Tongue (tissue), 2 donors: ENCODE results near the gene MAP3K2. TPM values are rescaled to one million over a fixed set of nuclear protein-coding genes. Genes with fewer than 3 reads are reported as not detected.
"Not testable (repeated sequence)": the region's sequence is repeated elsewhere in the genome, so short reads cannot be mapped to it uniquely, and the experiment has no call there.

ENCODE experiments used
- DNase-seq: peaks from one replicate; pipeline ENCODE4 v3.0.0-alpha.2; 2015
- total RNA-seq: library from RNA; depleted of rRNA; stranded (reverse); fragments of >200 nt; gene quantifications from one replicate; pipeline ENCODE4 v1.2.3, GENCODE V29; 2014

Gene MAP3K2
- total RNA-seq, 1 donor from 2014 or later, result 57.7 TPM

DNA sequence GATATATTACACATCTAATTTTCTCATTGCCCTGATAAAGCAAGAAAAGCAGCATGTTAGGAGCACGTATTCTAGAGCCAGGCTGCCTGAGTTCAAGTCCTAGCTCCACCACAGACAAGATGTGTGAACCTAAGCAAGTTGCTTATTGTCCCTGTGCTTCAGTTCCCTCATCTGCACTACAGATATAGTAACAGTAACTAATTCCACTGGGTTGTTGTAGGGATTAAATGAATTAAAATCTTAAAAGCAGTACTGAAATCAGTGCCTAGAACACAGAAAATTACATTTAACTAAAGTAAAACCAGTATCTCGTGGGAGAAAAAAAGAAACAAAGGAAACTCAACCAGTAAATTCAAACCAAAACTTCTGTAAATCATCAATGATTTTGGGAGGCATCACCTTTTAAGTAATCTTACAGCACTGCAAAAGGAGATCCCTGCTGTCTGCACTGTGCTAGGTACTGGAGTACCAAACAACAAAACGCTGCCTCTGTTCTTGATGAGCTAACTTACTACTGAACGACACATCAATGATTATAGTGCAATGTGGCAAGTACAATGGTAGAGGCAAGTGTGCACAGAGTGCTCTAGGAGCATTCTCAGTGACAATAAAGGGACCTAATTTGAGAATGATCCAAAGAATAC lies 7.9 kb downstream of the MAP3K2 start:
- no peak for DNase-seq

DNA sequence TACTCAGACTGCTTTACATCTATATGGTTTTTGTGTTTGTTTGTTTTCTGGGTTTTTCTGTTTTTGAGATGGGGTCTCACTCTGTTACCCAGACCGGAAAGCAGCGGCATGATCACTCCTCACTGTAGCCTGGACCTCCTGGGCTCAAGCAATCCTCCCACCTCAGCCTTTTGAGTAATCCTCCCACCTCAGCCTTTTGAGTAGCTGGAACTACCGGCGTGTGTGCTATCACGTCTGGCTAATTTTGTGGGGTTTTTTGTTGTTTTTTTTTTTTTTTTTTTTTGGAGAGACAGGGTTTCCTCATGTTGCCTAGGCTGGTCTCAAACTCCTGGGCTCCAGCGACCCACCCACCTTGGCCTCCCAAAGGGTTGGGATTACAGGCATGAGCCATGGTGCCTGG lies 9.1 kb downstream of the MAP3K2 start:
- no peak for DNase-seq

DNA sequence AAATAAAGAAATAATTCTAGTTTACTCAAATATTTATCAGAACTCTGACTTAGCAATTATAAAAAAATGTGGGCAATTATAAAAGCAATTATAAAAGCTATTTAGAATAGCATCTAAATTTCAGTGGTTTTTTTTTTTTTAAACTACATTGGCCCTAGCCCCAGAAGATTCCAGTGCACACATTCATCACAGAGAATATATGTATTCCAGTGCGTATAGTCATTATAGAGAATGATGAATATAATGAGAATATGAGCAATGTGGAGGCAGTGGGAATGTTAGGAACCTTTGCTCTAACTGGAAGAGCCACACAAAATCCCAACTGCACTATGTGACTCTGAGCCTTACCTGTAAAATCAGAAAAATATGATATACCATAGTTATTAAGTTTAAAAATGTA lies 10.5 kb downstream of the MAP3K2 start:
- DNase-seq, result no peak

DNA sequence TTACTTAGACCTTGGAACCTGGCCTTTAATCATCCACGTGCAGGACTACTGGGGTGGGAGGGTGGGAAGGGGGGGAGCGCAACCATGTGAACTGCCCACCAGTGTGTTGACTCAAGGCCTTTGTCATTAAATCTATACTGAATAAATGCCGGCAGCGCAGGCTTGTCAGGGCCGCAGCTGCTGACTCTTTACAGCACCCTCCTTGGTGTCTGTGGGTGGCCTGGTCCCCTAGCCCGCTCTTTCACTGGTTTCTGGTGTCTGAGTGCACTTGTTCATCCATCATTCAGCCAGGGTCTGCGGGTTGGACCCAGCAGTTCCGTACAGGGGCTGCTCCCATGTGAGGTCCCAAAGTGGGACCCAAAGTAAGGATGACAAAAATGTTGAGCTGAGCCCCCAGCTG lies 11.5 kb downstream of the MAP3K2 start:
- no peak for DNase-seq

DNA sequence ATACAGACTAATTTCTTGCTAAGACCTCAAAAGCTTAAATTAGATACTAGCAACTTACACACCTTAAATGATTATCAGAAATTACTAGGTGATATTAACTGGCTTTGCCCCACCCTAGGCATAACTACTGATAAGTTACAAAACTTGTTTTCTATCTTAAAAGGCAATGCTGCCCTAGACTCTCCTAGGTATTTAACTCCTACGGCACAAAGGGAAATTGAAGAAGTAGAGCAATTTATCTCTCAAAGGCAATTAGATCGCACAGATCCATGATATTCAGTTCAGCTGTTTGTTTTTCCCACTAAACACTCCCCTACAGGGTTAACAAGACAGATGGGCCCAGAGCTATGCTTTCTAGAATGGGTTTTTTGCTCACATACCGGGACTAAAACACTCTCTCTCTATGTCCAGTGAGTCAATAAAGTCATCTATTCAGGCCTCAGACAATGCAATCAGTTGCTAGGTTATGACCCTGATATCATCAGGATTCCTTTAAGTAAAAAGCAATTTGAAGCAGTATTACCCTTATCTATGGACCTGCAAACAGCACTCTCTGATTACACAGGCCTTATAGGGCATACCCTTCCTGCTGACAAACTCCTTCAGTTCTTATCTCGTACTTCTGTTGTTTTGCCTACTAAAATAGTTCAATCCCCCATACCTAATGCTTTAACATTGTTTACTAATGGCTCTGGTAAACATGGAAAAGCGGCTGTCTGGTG lies 14.3 kb downstream of the MAP3K2 start:
- DNase-seq, result no peak

DNA sequence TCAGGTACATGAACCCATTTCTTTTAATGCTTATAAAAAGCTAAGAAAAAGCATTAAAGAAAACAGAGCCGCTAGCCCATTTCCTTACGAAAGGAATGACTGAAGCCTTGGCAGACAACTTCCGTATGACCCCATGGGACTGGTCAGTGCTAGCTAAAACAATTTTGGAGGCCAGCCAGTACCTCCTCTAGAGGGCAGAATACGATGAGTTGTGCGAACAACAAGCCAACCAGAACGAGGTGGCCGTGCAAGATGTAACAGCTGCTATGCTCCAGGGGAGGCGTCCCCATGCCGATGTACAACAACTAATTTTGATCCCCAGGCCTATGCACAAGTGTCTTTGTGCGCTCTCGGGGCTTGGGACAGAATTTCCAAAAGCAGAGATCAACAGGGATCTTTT lies 16.7 kb downstream of the MAP3K2 start:
- DNase-seq, result peak; percentile 57

DNA sequence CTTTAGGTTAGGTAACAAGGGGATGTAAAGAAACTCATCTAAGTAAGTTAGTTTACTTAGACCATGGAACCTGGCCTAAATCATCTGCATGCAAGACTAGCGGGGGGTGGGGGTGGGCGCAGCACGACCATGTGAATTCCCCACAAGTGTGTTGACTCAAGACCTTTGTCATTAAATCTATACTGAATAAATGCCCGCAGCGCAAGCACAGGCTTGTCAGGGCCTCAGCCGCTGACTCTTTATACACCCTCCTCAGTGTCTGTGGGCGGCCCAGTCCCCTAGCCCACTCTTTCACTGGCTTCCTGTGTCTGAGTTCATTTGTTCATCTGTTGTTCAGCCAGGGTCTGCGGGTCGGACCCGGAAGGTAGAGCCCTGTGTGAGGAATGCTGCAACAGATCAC lies 17.8 kb downstream of the MAP3K2 start:
- no peak for DNase-seq

DNA sequence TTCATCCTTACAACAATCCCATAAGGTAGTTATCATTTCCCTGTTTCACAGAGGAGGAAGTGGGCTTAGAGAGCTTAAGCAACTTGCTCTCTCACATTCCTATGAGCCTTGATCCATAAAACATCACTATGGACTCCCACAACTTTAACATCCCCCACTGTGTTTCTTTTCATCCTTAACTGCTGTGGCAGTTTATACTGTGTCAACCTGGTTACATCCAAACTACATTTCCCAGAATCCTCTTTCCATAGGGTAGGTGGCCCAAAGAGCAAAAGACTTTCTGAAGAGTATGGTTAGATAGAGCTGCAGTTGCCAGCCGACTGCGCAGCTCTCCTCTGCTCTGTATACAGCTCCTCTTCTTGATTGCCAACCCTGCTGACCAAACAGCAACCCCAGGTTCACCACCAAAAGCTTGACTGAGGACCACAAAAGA lies 22.5 kb downstream of the MAP3K2 start:
- no peak for DNase-seq

DNA sequence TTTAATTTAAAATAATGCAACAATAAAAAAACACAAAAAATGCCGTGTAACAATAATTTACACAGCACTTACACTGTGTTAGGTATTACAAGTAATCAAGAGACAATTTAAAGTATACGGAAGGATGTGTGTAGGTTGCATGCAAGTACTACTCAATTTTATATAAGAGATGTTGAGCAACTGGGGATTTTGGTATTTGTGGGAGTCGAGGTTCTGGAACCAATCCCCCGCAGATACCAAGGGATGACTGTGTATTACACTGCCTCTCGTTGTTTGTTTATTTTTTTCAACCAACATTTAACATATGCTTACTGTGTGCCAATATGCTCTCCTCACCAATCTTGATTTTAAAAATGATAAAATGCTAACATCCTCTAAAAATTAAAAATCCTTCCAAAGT lies 24.8 kb downstream of the MAP3K2 start:
- no peak for DNase-seq

DNA sequence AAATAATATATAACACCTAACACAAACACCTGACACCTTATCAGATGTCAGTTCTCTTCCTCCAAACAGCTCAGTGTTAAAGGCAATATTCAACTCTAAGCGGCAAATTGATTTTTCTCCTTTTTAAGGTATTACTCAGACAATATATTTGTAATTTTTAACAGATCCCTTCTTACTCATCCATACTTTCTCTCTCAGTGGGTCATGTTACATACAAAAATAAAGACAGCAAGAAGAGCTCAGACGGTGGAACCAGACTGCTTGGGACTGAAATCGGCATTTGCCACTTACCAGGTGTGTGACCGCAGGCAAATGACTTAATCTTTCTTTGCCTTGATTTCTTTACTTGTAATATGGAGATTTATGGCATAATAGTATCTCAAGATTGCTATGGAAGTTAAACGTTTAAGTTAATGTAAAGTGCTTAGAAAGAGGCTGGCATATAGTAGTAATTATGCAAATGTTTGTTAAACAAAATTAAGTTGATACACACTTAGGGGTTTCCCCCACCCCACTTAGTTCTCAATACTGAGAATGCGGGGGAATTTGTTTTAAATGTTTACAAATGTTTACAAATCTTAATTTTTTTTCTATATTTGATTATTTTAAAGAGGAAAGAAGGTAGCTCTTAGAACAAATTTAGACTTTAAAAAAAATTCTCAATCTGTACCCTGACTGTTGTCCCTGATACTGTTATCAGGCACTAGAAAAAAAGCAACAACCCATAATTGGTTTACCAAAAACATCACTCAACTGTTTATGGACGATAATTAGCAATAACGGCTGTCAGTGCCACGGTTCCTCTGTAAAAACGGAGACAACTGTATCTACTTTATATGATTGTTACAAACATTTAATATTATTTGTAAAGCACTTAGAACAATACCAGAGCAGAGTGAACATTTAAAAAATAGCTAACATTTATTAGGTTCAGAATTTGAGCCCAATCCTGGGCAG lies 25.6 kb downstream of the MAP3K2 start:
- DNase-seq, result no peak

DNA sequence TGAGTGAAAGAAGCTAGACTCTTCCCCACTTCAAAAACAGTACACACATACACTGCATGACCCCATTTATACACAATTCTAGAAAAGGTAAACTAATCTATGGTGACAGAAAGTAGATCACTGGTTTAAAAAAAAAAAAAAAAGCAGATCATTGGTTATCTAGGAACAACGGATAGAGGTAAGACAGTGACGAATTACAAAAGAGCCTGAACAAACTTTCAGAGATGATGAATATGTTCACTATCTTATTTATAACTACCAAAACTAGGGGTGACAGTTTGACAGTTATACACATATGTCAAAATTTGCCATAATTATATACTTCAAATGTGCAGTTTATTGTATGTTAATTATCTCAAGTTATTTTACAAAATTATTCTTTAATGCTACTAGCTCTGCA lies 27.5 kb downstream of the MAP3K2 start:
- no peak for DNase-seq

DNA sequence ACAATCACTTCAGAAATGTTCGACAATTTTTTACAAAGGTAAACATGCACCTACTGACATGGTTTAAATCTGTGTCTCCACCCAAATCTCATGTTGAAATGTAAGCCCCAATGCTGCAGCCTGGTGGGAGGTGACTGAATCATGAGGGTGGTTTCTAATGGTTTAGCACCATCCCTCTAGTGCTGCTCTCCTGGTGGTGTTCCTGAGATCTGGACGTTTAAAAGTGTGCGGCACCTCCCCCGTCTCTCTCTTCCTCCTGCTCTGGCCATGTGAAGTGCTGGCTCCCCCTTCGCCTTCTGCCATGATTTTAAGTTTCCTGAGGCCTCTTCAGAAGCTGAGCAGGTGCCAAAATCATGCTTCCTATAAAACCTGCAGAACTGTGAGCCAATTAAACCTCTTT lies 28.3 kb downstream of the MAP3K2 start:
- DNase-seq, result no peak

DNA sequence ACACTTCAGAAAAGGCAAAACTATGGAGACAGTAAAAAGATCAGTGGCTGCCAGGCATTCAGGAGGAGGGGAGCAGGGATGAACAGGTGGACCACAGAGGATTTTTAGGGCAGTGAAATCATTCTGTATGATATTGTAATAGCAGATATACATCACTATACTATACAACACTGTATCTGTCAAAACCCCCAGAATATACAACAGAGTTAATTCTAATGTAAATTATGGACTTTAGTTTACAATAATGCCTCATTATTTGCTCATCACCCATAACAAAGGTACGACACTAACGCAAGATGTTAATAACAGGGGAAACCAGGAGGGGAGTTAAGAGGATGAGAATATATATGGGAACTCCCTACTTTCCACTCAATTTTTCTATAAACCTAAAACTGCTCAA lies 28.8 kb downstream of the MAP3K2 start:
- DNase-seq, result no peak

DNA sequence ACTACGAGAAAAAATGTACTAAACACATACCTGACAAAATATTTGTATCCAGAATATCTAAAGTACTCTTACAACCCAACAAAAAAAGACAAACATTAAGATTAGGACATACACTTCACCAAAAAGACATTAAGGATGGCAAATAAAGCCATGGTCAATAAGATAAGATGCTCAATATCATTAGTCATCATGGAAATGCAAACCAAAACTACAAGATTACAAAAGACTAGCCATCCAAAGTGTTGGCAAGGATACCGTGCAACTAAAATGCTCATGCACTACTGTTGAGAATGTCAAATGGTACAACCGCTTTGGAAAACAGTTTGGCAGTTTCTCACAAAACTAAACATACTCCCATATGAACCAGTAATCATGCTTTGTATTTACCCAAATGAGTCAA lies 29.7 kb downstream of the MAP3K2 start:
- DNase-seq, result no peak

DNA sequence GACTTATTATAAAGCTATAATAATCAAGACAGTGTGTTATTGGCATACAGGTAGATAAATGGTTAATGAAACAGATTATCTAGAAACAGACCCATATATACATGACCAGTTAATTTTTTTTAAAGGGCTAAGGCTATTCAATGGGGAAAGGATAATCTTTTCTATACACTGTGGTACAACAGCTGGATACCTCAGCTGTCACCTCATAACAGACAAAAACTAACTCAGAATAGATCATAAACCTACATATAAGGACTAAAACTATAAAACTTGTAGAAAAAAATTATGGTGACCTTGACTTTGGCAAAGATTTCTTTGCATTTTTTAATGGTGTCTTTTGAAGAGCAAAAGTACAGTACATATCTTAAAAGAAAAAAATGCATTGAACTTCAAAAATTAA lies 30.2 kb downstream of the MAP3K2 start:
- no peak for DNase-seq

DNA sequence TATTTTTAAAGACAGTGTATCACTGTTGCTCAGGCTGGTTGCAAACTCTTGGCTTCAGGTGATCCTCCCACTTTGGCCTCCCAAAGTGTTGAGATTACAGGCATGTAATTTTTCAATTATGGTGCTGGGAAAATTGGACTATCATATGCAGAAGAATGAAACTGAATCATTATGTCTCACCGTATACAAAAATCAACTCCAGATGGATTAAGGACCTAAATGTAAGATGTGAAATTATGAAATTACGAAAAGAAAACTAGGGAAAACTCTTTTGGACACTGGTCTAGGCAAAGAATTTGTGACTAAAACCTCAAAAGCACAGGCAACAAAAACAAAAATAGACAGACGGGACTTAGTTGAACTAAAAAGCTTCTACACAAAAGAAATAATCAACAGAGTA lies 31.2 kb downstream of the MAP3K2 start:
- no peak for DNase-seq

DNA sequence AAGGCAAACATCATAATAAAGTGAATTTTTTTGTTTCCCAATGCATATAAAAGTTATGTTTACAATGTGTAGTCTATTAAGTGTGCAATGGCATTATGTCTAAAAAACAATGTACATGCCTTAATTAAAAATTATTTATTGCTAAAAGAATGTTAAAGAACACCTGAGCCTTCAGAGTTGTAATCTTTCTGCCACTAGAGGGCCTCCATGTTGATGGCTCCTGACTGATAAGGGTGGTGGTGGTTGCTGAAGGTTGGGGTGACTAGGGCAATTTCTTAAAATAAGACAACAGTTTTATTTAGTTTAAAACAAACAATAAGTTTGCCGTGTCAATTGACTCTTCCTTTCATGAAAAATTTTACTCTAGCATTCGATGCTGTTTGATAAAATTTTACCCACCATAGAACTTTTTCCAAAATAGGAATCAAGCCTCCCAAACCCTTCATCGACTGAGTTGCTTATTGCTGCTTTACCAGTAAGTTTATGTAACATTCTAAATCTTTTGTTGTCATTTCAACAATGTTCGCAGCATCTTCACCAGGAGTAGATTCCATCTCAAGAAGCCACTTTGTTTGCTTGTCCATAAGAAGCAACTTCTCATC lies 32.3 kb downstream of the MAP3K2 start:
- DNase-seq, result no peak

DNA sequence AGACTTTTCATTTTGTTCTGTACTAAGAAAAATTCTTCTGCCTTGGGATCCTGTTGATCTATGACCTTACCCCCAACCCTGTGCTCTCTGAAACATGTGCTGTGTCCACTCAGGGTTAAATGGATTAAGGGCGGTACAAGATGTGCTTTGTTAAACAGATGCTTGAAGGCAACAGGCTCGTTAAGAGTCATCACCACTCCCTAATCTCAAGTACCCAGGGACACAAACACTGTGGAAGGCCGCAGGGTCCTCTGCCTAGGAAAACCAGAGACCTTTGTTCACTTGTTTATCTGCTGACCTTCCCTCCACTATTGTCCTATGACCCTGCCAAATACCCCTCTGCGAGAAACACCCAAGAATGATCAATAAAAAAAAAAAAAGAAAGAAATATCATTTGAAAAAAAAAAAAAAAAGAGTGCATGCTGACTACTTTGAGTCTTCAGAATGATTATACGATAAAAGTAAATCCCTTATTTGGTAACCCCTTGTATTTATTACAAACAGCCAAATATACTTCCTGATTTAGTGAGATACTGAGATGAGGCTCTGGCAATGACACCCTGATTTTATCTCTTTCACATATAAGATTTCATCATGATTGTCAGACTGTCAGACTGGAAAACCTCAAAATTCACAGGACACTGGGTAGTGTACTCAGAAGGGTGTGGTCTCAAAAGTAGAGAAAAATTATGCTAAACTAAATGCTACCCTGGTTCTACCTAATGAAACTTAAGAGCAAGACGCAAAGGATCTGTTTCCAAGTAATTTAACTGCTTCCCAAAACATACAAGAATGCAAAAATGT lies 33.7 kb downstream of the MAP3K2 start:
- not testable (repeated sequence) for DNase-seq

DNA sequence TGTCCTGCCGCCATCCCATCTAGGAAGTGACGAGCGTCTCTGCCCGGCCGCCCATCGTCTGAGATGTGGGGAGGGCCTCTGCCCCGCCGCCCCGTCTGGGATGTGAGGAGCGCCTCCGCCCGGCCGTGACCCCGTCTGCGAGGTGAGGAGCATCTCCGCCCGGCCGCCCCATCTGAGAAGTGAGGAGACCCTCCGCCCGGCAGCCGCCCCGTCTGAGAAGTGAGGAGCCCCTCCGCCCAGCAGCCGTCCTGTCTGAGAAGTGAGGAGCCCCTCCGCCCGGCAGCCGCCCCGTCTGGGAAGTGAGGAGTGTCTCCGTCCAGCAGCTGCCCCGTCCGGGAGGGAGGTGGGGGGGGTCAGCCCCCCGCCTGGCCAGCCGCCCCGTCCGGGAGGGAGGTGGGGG lies 34.6 kb downstream of the MAP3K2 start:
- not testable (repeated sequence) for DNase-seq

DNA sequence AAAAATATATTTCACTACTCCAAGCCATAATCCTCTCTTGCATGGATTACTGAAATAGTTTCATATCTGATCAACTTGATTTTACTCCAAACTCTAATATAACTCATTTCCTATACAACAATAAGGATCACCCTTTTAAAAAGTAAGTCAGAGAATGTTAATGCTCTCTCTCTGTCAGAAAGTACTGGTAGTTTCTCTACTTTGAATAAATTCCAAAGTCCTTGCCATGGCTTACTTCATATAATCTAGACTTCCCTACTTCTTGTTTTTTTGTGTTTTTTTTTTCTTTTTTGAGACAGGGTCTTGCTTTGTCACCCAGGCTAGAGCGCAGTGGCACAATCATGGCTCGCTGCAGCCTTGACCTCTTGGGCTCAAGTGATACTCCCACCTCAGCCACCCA lies 36.2 kb downstream of the MAP3K2 start:
- no peak for DNase-seq

DNA sequence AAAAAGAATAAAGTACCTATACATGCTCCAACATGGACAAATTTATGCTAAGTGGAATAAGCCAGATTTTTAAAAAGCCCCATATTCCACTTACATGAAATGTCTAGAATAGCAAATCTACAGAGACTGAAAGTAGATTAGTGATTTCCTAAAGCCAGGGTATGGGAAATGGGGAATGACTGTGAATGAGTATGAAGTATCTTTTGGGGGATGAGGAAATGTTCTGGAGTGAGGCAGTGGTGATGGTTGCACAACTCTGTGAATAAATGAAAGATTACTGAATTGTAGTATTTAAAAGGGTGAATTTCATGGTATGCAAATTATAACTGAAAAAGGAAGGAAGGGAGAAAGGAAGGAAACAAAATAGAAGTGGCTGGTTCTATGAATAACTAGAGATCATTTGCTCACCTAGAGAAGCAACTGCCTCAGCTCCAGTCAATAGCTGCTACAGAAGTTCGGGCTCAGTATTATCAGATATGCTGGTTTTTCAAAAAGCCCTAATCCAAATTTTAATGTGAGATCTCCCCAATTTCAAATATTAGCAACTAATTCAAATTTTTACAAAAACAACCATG lies 39.3 kb downstream of the MAP3K2 start:
- DNase-seq, result no peak
